A673 (cell line): Measurements from ENCODE around the gene SSR1. TPM values are rescaled to one million over a fixed set of nuclear protein-coding genes. Genes with fewer than 3 reads are reported as not detected.
"Not testable (repeated sequence)": the region's sequence is repeated elsewhere in the genome, so short reads cannot be mapped to it uniquely, and the experiment has no call there.

Source experiments
- BruUV-seq: library from RNA; stranded (reverse); fragments of 400-500 nt; replicated peaks from 2 replicates; lab custom pipeline; 2021; lab: Mats Ljungman, UMichigan
- CTCF ChIA-PET: fragments of 300-600 bp; sonication (Branson Sonifier 250); formaldehyde crosslinking; loops from one replicate; lab custom pipeline; 2022; ENCODE audit warnings: antibody characterized with exemption; lab: Charles Lee
- POLR2A ChIA-PET: fragments of 300-600 bp; sonication (Branson Sonifier 250); formaldehyde crosslinking; loops from one replicate; lab custom pipeline; 2022; ENCODE audit warnings: antibody characterized with exemption; ENCODE audit not compliant: low non-redundant PET; lab: Charles Lee
- DNase-seq: peaks from one replicate; pipeline ENCODE4 v3.0.0-alpha.2; 2015; ENCODE audit warnings: low spot score
- H3K27ac ChIP-seq: fragments of 200-600 bp; sonication (generic); 2 replicates; pipeline ENCODE4 v1.5.1; 2016; ENCODE audit warnings: mixed run types, low read depth, mild to moderate bottlenecking, mixed read lengths, antibody characterized with exemption, low read length; ENCODE audit not compliant: poor library complexity, severe bottlenecking
- H3K27me3 ChIP-seq: fragments of 200-600 bp; sonication (generic); replicated peaks from 2 replicates; pipeline ENCODE4 v1.6.1; 2017; ENCODE audit warnings: mixed run types, low read depth, mild to moderate bottlenecking, mixed read lengths, antibody characterized with exemption, low read length; ENCODE audit not compliant: insufficient read depth, poor library complexity
- H3K36me3 ChIP-seq: fragments of 200-600 bp; sonication (generic); 2 replicates; pipeline ENCODE4 v1.6.1; 2016; ENCODE audit warnings: mixed run types, mild to moderate bottlenecking, mixed read lengths, antibody characterized with exemption, low read length; ENCODE audit not compliant: insufficient read depth, poor library complexity, severe bottlenecking
- H3K4me1 ChIP-seq: fragments of 200-600 bp; sonication (generic); 2 replicates; pipeline ENCODE4 v1.6.1; 2017; ENCODE audit warnings: mixed run types, mild to moderate bottlenecking, mixed read lengths, antibody characterized with exemption, low read length; ENCODE audit not compliant: insufficient read depth, poor library complexity, severe bottlenecking
- H3K4me3 ChIP-seq: fragments of 200-600 bp; sonication (generic); 2 replicates; pipeline ENCODE4 v1.5.1; 2016; ENCODE audit warnings: low read depth, mixed run types, mild to moderate bottlenecking, mixed read lengths, low read length; ENCODE audit not compliant: poor library complexity, severe bottlenecking
- H3K9me3 ChIP-seq: fragments of 200-600 bp; sonication (generic); 2 replicates; pipeline ENCODE4 v1.6.1; 2016; ENCODE audit warnings: mixed run types, low read depth, mild to moderate bottlenecking, mixed read lengths, antibody characterized with exemption, low read length; ENCODE audit not compliant: poor library complexity, severe bottlenecking
- EZH2 ChIP-seq: fragments of 200-600 bp; sonication (generic); IDR thresholded peaks from 2 replicates; pipeline ENCODE4 v1.6.1; 2017; ENCODE audit warnings: borderline replicate concordance, low read depth, mild to moderate bottlenecking, mixed read lengths, antibody characterized with exemption, low read length; ENCODE audit not compliant: poor library complexity, severe bottlenecking
- intact Hi-C: fragments of 100-400 bp; cut with micrococcal nuclease; formaldehyde crosslinking; loops from one replicate; pipeline ENCODE4 v1.10.0; 2022; ENCODE audit not compliant: unreplicated experiment
- total RNA-seq: library from RNA; stranded (reverse); gene quantifications from 2 replicates; pipeline ENCODE4 v1.2.3, GENCODE V29; 2021
- TF ChIP-seq, protein P1 (sequence below): fragments of 300-800, 200-600 bp; sonication (generic); conservative IDR thresholded peaks from 2 replicates; pipeline ENCODE4 v1.5.1; 2017; ENCODE audit warnings: low read depth, mild to moderate bottlenecking, antibody characterized with exemption, low read length, moderate library complexity, mixed read lengths

The SSR1 gene
- total RNA-seq, 1 experiment from 2014 or later: 161 TPM

DNA sequence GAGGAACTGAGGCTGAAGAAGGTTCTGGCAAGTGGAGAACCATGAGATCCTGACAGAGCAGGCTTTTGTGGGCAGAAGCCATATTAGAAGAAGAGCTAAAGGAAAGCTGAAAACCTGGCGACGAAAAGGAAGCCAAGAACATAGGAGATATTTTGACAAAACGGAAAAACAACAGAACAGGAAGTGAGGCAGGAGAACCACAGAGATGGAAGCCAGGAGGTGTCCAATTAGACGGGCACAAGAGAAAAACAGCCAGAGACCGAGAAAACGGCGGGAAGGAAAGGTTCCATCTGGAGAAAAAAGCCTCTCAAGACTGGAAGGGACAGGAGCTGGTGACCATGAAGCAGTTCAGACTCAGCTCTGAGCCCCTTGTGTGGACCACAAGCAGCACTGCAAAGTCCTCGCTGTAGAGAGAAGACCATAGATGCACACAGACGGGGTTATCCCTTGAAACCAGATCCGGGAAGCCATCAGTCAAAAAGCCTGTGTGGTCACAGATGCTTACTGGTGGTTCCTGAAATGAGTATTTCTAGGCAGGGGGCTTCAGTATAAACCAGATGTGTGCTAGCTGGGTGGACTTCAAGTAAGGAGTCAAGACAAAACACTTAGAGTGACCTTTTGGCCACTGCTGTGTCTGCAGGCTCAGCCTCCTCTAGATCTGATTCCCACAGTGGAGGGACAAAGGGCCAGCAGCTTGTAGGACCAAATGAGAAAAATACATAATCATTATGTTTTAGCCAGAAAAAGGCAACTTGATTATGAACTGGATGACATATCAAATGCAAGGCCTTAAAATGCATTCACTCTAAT is 30.7 kb downstream of the SSR1 start:
- POLR2A ChIA-PET: no interaction called here
- TF ChIP-seq EZH2: no peak
- TF ChIP-seq, protein P1, sequence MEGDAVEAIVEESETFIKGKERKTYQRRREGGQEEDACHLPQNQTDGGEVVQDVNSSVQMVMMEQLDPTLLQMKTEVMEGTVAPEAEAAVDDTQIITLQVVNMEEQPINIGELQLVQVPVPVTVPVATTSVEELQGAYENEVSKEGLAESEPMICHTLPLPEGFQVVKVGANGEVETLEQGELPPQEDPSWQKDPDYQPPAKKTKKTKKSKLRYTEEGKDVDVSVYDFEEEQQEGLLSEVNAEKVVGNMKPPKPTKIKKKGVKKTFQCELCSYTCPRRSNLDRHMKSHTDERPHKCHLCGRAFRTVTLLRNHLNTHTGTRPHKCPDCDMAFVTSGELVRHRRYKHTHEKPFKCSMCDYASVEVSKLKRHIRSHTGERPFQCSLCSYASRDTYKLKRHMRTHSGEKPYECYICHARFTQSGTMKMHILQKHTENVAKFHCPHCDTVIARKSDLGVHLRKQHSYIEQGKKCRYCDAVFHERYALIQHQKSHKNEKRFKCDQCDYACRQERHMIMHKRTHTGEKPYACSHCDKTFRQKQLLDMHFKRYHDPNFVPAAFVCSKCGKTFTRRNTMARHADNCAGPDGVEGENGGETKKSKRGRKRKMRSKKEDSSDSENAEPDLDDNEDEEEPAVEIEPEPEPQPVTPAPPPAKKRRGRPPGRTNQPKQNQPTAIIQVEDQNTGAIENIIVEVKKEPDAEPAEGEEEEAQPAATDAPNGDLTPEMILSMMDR: no peak
- Histone ChIP-seq H3K36me3 (peaks cover 7% of the 10 kb centered on the region), H3K9me3 (no peaks in the 10 kb centered on the region), H3K27me3 (no peaks in the 10 kb centered on the region), H3K4me3 (no peak overlapping the region), H3K27ac (no peak overlapping the region), H3K4me1 (no peaks in the 10 kb centered on the region)
- intact Hi-C loops: no loop called here
- no TSS peak for BruUV-seq
- DNase-seq: no peak
- CTCF ChIA-PET: no interaction called here

- intact Hi-C loops: loop anchor here (1.0 kb wide), 1 partner anchor 339 kb away; no protein-coding TSS in a partner anchor
- BruUV-seq: no TSS peak
- POLR2A ChIA-PET: no interaction called here
- DNase-seq: no peak
- no peaks in the 10 kb centered on the region for H3K36me3 ChIP-seq
- no peaks in the 10 kb centered on the region for H3K9me3 ChIP-seq
- TF ChIP-seq, protein P1: no peak
- no peak for TF ChIP-seq EZH2
- H3K4me1 ChIP-seq: no peaks in the 10 kb centered on the region
- no peaks in the 10 kb centered on the region for H3K27me3 ChIP-seq
- no peak overlapping the region for H3K27ac ChIP-seq
- H3K4me3 ChIP-seq: no peak overlapping the region
- CTCF ChIA-PET: interaction anchor here (0.7 kb wide), 2 partner anchors 119 to 339 kb away, joined by 3 to 4 read pairs; no protein-coding TSS in a partner anchor
Observed at GRCh38 chr6:7276199-7276524, 36.8 kb downstream of the SSR1 start.

DNA sequence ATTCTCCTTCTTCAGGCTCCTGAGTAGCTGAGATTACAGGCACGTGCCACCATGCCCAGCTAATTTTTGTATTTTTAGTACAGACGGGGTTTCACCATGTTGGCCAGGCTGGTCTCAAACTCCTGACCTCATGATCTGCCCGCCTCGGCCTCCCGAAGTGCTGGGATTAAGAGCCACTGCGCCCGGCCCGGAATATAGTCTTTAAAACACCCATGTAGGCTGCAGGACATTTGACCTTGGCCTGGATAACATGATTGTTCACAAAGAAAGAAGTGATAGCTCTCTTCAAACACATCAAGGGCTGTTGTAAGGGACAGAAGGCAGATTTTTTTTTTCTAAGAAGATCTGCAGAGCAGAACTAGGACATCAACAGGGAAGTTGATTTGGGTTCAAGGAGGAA is 38.5 kb downstream of the SSR1 start:
- BruUV-seq, POLR2A ChIA-PET, H3K27ac ChIP-seq, CTCF ChIA-PET, H3K36me3 ChIP-seq, H3K9me3 ChIP-seq, H3K4me3 ChIP-seq, intact Hi-C loops, DNase-seq, H3K27me3 ChIP-seq, H3K4me1 ChIP-seq: not testable (repeated sequence)

- H3K9me3 ChIP-seq: no peaks in the 10 kb centered on the region
- ChIA-PET CTCF (no interaction called here), POLR2A (no interaction called here)
- H3K27ac ChIP-seq: no peak overlapping the region
- intact Hi-C loops: no loop called here
- no TSS peak for BruUV-seq
- DNase-seq: no peak
- H3K4me3 ChIP-seq: no peak overlapping the region
- no peaks in the 10 kb centered on the region for H3K4me1 ChIP-seq
- no peaks in the 10 kb centered on the region for H3K36me3 ChIP-seq
- TF ChIP-seq EZH2: no peak
- TF ChIP-seq, protein P1: no peak
- H3K27me3 ChIP-seq: no peaks in the 10 kb centered on the region
Observed at GRCh38 chr6:7273709-7274108, 39.3 kb downstream of the SSR1 start.
